GM19099 (cell line): ENCODE measurements around the gene HIGD2B.
"Not testable (repeated sequence)": the region's sequence is repeated elsewhere in the genome, so short reads cannot be mapped to it uniquely, and the experiment has no call there.

Experiments used
- POLR2A ChIP-seq: IDR thresholded peaks from 3 replicates; pipeline ENCODE4 v1.6.1; 2011; ENCODE audit warnings: low read depth; ENCODE audit not compliant: insufficient read length; ENCODE audit errors: extremely low read depth

HIGD2B gene

GRCh38 chr15:72685301-72685924 lies 569 bp downstream of the HIGD2B start:
- no peak for TF ChIP-seq POLR2A

DNA sequence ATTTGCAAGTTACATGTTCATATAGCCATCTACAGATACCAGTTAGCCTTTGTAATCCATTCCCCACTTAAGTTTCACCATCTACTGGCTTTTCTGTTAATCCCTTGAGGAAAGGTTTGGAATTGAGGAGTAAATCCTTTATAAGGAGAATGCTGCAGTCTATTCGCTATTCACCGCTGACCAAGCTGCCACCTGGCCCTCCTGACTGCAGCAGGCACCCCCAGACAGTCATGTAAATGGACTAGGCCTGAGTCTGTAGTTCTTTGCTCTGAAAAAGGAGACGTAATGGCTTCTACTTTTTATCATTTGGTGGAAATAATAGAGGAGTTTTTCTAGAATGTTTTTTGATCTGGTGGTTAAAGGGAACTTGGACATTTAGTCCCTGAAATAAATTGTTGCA lies 3.2 kb downstream of the HIGD2B start:
- TF ChIP-seq POLR2A: no peak

DNA sequence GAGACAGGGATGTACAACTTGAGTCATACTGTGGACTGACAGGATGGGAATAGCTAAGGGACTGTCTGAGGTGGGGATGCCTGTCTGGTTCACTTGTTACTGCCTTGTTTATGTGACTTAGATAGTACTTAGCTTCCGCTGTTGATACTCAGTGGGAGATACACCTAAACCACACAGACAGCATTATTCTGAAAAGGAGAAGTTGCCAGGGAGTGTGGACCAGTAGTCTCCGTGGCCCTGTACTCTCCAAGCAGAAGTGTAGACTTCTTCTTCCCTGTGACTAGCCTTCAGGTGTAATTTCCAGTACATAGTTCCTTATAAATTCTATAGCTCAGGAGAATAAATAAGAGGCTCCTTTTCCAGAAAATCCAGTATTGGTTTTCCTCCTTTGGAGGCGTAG lies 5.1 kb downstream of the HIGD2B start:
- TF ChIP-seq POLR2A: no peak

- TF ChIP-seq POLR2A: no peak
Observed at GRCh38 chr15:72676838-72677237, 9.1 kb downstream of the HIGD2B start.

DNA sequence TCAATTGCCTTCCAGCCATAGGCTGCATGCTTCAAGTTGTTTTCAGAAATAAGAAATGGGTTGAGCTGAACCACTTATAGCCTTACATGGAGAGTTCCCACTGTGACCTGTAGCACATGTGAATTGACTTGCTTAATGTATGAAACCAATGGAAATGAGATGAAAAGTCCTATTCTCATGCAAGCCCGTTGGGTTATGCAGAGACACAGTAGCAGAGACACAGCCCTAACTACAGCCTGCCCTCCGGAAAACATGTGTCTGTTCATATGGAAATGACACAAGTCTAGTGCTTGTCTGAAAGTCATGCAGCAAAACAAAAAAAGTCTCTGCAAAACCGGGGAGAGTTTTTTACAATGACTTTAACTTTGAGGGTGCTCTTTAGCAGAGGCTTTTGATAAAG lies 14.5 kb downstream of the HIGD2B start:
- no peak for TF ChIP-seq POLR2A

- not testable (repeated sequence) for TF ChIP-seq POLR2A
Observed at GRCh38 chr15:72654397-72654796, 31.6 kb downstream of the HIGD2B start, which contains the start of gene GOLGA6B. TSS of gene GOLGA6B (plus strand) at chr15:72654697. CDS start at chr15:72654738, 41 bp downstream.

- peak; percentile 25 for TF ChIP-seq POLR2A
Observed at GRCh38 chr15:72636519-72637282, 49.3 kb downstream of the HIGD2B start.
